ENCODE data around the gene CRYBB3.

DNA sequence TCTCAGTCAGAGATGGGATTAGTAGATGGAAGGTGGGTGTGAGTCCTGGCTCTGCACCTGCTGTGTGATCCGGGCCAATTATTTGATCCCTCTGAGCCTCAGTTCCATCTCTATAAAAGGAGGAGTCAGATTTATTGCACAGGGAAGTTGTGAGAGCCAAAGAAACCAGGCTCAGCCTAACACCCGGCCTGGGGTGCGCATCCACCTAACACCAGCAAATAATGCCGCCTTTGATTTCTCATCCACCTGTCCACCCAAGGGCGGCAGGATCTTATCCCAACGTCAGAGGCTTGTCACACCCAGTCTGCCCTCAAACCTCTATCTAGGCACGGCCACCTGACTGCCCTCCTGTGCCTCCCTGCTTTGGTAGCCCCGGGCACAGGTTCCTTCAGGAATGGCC, 22.1 kb downstream of the CRYBB3 start:
- TF ChIP-seq, protein P1, sequence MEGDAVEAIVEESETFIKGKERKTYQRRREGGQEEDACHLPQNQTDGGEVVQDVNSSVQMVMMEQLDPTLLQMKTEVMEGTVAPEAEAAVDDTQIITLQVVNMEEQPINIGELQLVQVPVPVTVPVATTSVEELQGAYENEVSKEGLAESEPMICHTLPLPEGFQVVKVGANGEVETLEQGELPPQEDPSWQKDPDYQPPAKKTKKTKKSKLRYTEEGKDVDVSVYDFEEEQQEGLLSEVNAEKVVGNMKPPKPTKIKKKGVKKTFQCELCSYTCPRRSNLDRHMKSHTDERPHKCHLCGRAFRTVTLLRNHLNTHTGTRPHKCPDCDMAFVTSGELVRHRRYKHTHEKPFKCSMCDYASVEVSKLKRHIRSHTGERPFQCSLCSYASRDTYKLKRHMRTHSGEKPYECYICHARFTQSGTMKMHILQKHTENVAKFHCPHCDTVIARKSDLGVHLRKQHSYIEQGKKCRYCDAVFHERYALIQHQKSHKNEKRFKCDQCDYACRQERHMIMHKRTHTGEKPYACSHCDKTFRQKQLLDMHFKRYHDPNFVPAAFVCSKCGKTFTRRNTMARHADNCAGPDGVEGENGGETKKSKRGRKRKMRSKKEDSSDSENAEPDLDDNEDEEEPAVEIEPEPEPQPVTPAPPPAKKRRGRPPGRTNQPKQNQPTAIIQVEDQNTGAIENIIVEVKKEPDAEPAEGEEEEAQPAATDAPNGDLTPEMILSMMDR (conservative IDR thresholded peaks at IDR 0.05; ENCODE audit: low read depth, low read length) = no peak
- TF ChIP-seq EZH2 (IDR thresholded peaks at IDR 0.05; ENCODE audit: borderline replicate concordance, low read depth, low read length, poor library complexity, severe bottlenecking) = no peak
